ENCODE data around the gene IFITM1.

GRCh38 chr11:326592-326841 lies 12.7 kb downstream of the IFITM1 start:
- no peak for TF ChIP-seq POLR2A (IDR thresholded peaks at IDR 0.05; ENCODE audit: low read depth, low read length)
- TF ChIP-seq CTCF (conservative IDR thresholded peaks at IDR 0.05; ENCODE audit: low read depth, low read length) = no peak
- no peak for TF ChIP-seq USF2 (IDR thresholded peaks at IDR 0.05; ENCODE audit: low read depth, low read length)
- no peak for TF ChIP-seq BHLHE40 (IDR thresholded peaks at IDR 0.05; ENCODE audit: low read depth, low read length)
- no peak for TF ChIP-seq MXI1 (IDR thresholded peaks at IDR 0.05; ENCODE audit: borderline replicate concordance, low read depth, low read length)
- no peak for TF ChIP-seq CEBPB (IDR thresholded peaks at IDR 0.05; ENCODE audit: low read depth, low read length)
- TF ChIP-seq RCOR1 (IDR thresholded peaks at IDR 0.05; ENCODE audit: insufficient replicate concordance, low read length) = no peak
- no peak for TF ChIP-seq MAZ (IDR thresholded peaks at IDR 0.05; ENCODE audit: borderline replicate concordance, low read depth, low read length)

Data from IMR-90 (cell line).